DMS53 (cell line): ENCODE data around the gene KRTAP12-4.
"Not testable (repeated sequence)": the region's sequence is repeated elsewhere in the genome, so short reads cannot be mapped to it uniquely, and the experiment has no call there.

ENCODE experiments used
- DNase-seq: peaks from one replicate; lab custom pipeline; 2025; lab: John Stamatoyannopoulos, UW

KRTAP12-4 gene

GRCh38 chr21:44632067-44632466 lies 22.4 kb downstream of the KRTAP12-4 start:
- DNase-seq = no peak

GRCh38 chr21:44630440-44630839 lies 24.0 kb downstream of the KRTAP12-4 start:
- no peak for DNase-seq

GRCh38 chr21:44628707-44629391 lies 25.6 kb downstream of the KRTAP12-4 start:
- DNase-seq = no peak

GRCh38 chr21:44627831-44628233 lies 26.6 kb downstream of the KRTAP12-4 start:
- DNase-seq = not testable (repeated sequence)

- DNase-seq = not testable (repeated sequence)
These were observed 27.2 kb downstream of the KRTAP12-4 start for GRCh38 chr21:44627181-44627822.

GRCh38 chr21:44626673-44627143 lies 27.8 kb downstream of the KRTAP12-4 start, which contains the start of gene KRTAP10-9:
Gene KRTAP10-9, plus strand, starts transcription at chr21:44627093. Its CDS starts 79 bp downstream, at chr21:44627172.
- DNase-seq = no peak

GRCh38 chr21:44626262-44626661 lies 28.2 kb downstream of the KRTAP12-4 start:
- no peak for DNase-seq

GRCh38 chr21:44625756-44626155 lies 28.7 kb downstream of the KRTAP12-4 start:
- no peak for DNase-seq

GRCh38 chr21:44623575-44623974 lies 30.9 kb downstream of the KRTAP12-4 start:
- DNase-seq = no peak

- no peak for DNase-seq
These were observed 34.6 kb downstream of the KRTAP12-4 start for GRCh38 chr21:44619886-44620285.

GRCh38 chr21:44618909-44619308 lies 35.5 kb downstream of the KRTAP12-4 start:
- DNase-seq = peak; percentile 11

GRCh38 chr21:44618504-44618903 lies 36.0 kb downstream of the KRTAP12-4 start:
- DNase-seq = peak; percentile 39

- no peak for DNase-seq
These were observed 37.4 kb downstream of the KRTAP12-4 start for GRCh38 chr21:44617071-44617501.

- no peak for DNase-seq
These were observed 37.9 kb downstream of the KRTAP12-4 start for GRCh38 chr21:44616591-44616926.

- DNase-seq = no peak
These were observed 38.4 kb downstream of the KRTAP12-4 start for GRCh38 chr21:44615911-44616590.

GRCh38 chr21:44615466-44615865 lies 39.0 kb downstream of the KRTAP12-4 start:
- no peak for DNase-seq

- DNase-seq = no peak
These were observed 39.5 kb downstream of the KRTAP12-4 start for GRCh38 chr21:44614961-44615391.

- DNase-seq = no peak
These were observed 40.3 kb downstream of the KRTAP12-4 start for GRCh38 chr21:44614161-44614631.

GRCh38 chr21:44613386-44614155 lies 40.9 kb downstream of the KRTAP12-4 start:
- no peak for DNase-seq

GRCh38 chr21:44612669-44613229 lies 41.7 kb downstream of the KRTAP12-4 start:
- DNase-seq = no peak

GRCh38 chr21:44612029-44612486 lies 42.4 kb downstream of the KRTAP12-4 start, which contains the start of gene KRTAP10-8:
Gene KRTAP10-8, plus strand, starts transcription at chr21:44612079. Its CDS starts 22 bp downstream, at chr21:44612101.
- no peak for DNase-seq
